Erythroblast (primary cell): Measurements from ENCODE around the gene SLC29A4.

Experiments
- GATA1 ChIP-seq: IDR thresholded peaks from 2 replicates; pipeline ENCODE4 v1.6.1; 2011; ENCODE audit warnings: low read depth, mild to moderate bottlenecking, control low read depth, low read length, moderate library complexity
- POLR2A ChIP-seq: IDR thresholded peaks from 2 replicates; pipeline ENCODE4 v1.6.1; 2011; ENCODE audit warnings: mild to moderate bottlenecking, low read length

- TF ChIP-seq POLR2A (no peak), GATA1 (no peak)
Observed at GRCh38 chr7:5354460-5355232, 71.9 kb downstream of the SLC29A4 start.
